ENCODE results near the gene FIZ1.

GRCh38 chr19:55613396-55613795 is 14.1 kb upstream of the FIZ1 start:
- TF ChIP-seq CTCF (IDR thresholded peaks at IDR 0.05) (no peak), POLR2A (IDR thresholded peaks at IDR 0.05) (no peak)

All from heart left ventricle (tissue), 13 donors.